Esophagus muscularis mucosa (tissue), 4 donors: ENCODE results near the gene TENM4. TPM values are rescaled to one million over a fixed set of nuclear protein-coding genes. Genes with fewer than 3 reads are reported as not detected.
A peak's percentile ranks its signal among the peaks of the same experiment; 100 is the strongest.

ENCODE experiments used
- DNase-seq: peaks from one replicate; pipeline ENCODE4 v3.0.0-alpha.2; 2017; ENCODE audit errors: extremely low spot score
- H3K27ac ChIP-seq, 4 donors: fragments of 200-600 bp; sonication (generic); replicated peaks in 1 of 4; 1 replicate in 3 of 4; 2 replicates in 1 of 4; pipeline ENCODE4 v1.5.1; 2016 to 2019; ENCODE audit warnings: mild to moderate bottlenecking in 1 of 4
- H3K27me3 ChIP-seq, 4 donors: fragments of 200-600 bp; sonication (generic); one replicate each; pipeline versions ENCODE4 v1.5.1 to v1.6.0; 2016 to 2019
- H3K36me3 ChIP-seq, 4 donors: fragments of 200-600 bp; sonication (generic); one replicate each; pipeline ENCODE4 v1.5.1; 2016 to 2019
- H3K4me1 ChIP-seq, 4 donors: fragments of 200-600 bp; sonication (generic); one replicate each; pipeline ENCODE4 v1.5.1; 2016 to 2019
- H3K4me3 ChIP-seq, 4 donors: fragments of 200-600 bp; sonication (generic); 1 replicate in 2 of 4; 2 replicates in 2 of 4; pipeline ENCODE4 v1.5.1; 2016 to 2019; ENCODE audit warnings: mild to moderate bottlenecking in 4 of 4, moderate library complexity in 1 of 4
- H3K9me3 ChIP-seq, 4 donors: fragments of 200-600 bp; sonication (generic); 1 replicate in 3 of 4; 2 replicates in 1 of 4; pipeline ENCODE4 v1.5.1; 2016 to 2019
- EP300 ChIP-seq: sonication (generic); formaldehyde crosslinking; IDR thresholded peaks from one replicate; pipeline ENCODE4 v1.6.1; 2017; ENCODE audit warnings: antibody characterized with exemption
- POLR2A ChIP-seq: fragments of 450-650 bp; IDR thresholded peaks from one replicate; pipeline ENCODE4 v1.6.1; 2017; ENCODE audit warnings: antibody characterized with exemption, moderate library complexity, mild to moderate bottlenecking, low read depth
- POLR2AphosphoS5 ChIP-seq, 2 donors: sonication (generic); formaldehyde crosslinking; IDR thresholded peaks; one replicate each; pipeline ENCODE4 v1.6.1; 2017; ENCODE audit warnings: antibody characterized with exemption in 2 of 2
- WGBS: methylation state at CpG from one replicate; pipeline ENCODE4 v1.1.5; 2018; 5-methylcytosine and 5-hydroxymethylcytosine counted together
- intact Hi-C: fragments of 100-400 bp; cut with DNase I; formaldehyde crosslinking; loops from one replicate; pipeline ENCODE4 v1.15.1; 2023
- total RNA-seq, 4 donors: library from RNA; depleted of rRNA; stranded (reverse); fragments of >200 nt; gene quantifications; one replicate each; pipeline versions ENCODE4 v1.1.0 to v1.2.1, GENCODE V29; 2016
- TF ChIP-seq, protein P1 (sequence below), 3 experiments: fragments of 200-600 bp in 2 of 3; fragments of 450-650 bp in 1 of 3; sonication (generic) in 2 of 3; IDR thresholded peaks; one replicate each; pipeline ENCODE4 v1.5.1; 2017 to 2019; ENCODE audit warnings: antibody characterized with exemption in 3 of 3, mild to moderate bottlenecking in 2 of 3, moderate library complexity in 1 of 3

Gene TENM4
- total RNA-seq, 4 donors from 2014 or later, result 4.1 to 9.6 (median 8.0) TPM

DNA sequence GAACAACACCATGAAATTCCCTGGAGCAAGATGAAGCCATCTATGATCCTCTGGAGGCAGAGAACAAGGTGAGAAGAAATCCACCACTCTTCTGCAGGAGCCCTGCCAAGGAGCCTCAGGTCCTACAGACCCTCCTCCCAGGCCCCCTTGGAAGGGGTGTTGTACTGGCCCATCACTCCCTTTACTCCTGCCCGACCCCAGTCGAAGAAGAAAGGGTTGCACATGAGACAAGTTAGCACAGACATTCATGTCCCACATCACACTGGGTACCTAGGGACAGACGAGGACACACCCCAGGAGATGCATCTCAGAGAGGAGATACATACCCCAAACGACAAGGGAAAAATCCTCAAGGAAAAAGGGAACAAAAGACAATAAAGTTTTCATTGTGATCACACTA lies 783.4 kb downstream of the TENM4 start:
- WGBS, result 96% methylated on average over 4 of the region's 4 CpGs

DNA sequence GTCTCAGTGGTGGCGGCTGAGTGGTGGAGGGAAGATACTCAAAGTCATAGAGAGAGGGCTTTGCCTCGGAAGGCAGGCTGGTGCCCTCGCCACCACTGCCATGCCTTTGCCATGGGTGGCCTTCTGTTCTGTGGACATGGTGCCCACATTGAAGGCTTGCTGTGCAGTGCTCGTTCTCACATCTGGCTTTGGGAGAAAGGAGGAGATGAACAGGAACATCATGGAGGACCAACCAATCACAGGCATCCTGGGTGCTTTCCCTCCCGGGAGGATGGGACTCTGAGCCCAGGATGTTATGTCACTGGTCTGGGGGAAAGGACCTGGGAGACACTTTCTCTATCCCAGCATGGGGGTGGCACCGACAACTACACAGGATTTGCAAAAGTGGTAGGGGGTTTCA lies 783.8 kb downstream of the TENM4 start:
- WGBS, result 100% methylated on average over 2 of the region's 6 CpGs
- intact Hi-C loops, result no loop called here

More for the DNA sequence above, 783.4 kb downstream of the TENM4 start:
- Histone ChIP-seq H3K27me3 (no peaks in the 10 kb centered on the region), H3K4me1 (no peaks in the 10 kb centered on the region), H3K9me3 (no peaks in the 10 kb centered on the region), H3K36me3 (peaks cover 0 to 10% (median 3%) of the 10 kb centered on the region in 4 donors), H3K27ac (no peak overlapping the region), H3K4me3 (no peak overlapping the region)
- intact Hi-C loops, result no loop called here
- DNase-seq, result no peak
- TF ChIP-seq POLR2AphosphoS5 (IDR thresholded peaks at IDR 0.05), result no peak
- TF ChIP-seq POLR2A, result no peak
- TF ChIP-seq, protein P1, sequence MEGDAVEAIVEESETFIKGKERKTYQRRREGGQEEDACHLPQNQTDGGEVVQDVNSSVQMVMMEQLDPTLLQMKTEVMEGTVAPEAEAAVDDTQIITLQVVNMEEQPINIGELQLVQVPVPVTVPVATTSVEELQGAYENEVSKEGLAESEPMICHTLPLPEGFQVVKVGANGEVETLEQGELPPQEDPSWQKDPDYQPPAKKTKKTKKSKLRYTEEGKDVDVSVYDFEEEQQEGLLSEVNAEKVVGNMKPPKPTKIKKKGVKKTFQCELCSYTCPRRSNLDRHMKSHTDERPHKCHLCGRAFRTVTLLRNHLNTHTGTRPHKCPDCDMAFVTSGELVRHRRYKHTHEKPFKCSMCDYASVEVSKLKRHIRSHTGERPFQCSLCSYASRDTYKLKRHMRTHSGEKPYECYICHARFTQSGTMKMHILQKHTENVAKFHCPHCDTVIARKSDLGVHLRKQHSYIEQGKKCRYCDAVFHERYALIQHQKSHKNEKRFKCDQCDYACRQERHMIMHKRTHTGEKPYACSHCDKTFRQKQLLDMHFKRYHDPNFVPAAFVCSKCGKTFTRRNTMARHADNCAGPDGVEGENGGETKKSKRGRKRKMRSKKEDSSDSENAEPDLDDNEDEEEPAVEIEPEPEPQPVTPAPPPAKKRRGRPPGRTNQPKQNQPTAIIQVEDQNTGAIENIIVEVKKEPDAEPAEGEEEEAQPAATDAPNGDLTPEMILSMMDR (IDR thresholded peaks at IDR 0.05), result no peak
- no peak for TF ChIP-seq EP300

DNA sequence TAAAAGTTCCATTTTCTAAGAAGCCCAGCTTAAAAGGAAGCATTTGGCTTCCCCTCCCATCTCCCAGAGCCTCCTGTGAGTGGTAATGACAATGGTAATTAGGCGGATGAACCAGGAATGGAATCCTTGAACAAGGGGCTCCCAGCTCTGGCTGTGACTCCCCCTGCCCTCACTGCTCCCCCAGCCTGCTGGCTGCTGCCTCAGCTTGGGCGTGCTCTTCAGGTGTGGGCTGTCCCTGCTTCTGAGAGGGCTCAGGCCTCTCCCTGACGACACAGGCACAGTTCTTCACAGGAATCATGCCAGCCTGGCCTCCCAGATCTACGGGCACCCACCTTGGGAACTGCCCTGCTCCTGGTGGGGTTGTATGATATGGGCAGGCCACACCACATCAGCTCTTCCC lies 784.5 kb downstream of the TENM4 start:
- intact Hi-C loops, result no loop called here
- 90% methylated on average over 4 of the region's 4 CpGs for WGBS
- Histone ChIP-seq H3K27ac (no peak overlapping the region), H3K27me3 (no peaks in the 10 kb centered on the region), H3K4me3 (no peak overlapping the region), H3K9me3 (no peaks in the 10 kb centered on the region), H3K36me3 (peaks cover 0 to 10% (median 3%) of the 10 kb centered on the region in 4 donors), H3K4me1 (no peaks in the 10 kb centered on the region)
- peak; percentile 83 for DNase-seq
- TF ChIP-seq, protein P1 (IDR thresholded peaks at IDR 0.05), result no peak
- no peak for TF ChIP-seq POLR2A
- TF ChIP-seq POLR2AphosphoS5 (IDR thresholded peaks at IDR 0.05), result no peak
- no peak for TF ChIP-seq EP300

More for the DNA sequence above, 783.8 kb downstream of the TENM4 start:
- DNase-seq, result peak; percentile 89
- H3K9me3 ChIP-seq, result no peaks in the 10 kb centered on the region
- H3K27me3 ChIP-seq, result no peaks in the 10 kb centered on the region
- H3K4me1 ChIP-seq, result no peaks in the 10 kb centered on the region
- H3K27ac ChIP-seq, result no peak overlapping the region
- TF ChIP-seq POLR2AphosphoS5 (IDR thresholded peaks at IDR 0.05) (no peak), EP300 (no peak), POLR2A (no peak)
- TF ChIP-seq, protein P1 (IDR thresholded peaks at IDR 0.05), result no peak
- no peak overlapping the region for H3K4me3 ChIP-seq
- H3K36me3 ChIP-seq, result peaks cover 0 to 10% (median 3%) of the 10 kb centered on the region in 4 donors

DNA sequence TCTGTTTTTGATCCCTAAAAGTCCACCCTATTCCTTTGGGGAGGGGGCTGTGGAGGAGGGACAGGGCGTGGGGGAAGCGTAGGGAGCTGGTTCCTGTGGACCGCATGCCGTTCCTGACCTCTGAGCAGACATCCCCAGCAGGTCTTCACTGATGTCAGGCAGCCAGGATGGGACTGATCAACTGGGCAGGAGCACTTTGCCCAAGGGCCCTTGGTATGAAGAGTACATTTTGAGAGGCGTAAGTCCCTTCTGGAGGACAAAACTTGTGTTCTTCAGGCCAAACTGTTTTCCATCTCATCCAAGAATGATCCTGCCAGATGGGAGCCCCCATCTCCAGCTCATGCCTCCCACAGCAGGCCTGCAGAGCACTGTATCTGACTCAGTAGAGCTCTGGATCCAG lies 785.3 kb downstream of the TENM4 start:
- peaks cover 0 to 7% (median 0%) of the 10 kb centered on the region in 4 donors for H3K36me3 ChIP-seq
- DNase-seq, result no peak
- no peak overlapping the region for H3K4me3 ChIP-seq
- WGBS, result 97% methylated on average over 5 of the region's 5 CpGs
- no peaks in the 10 kb centered on the region for H3K27me3 ChIP-seq
- H3K4me1 ChIP-seq, result no peaks in the 10 kb centered on the region
- intact Hi-C loops, result no loop called here
- TF ChIP-seq, protein P1 (IDR thresholded peaks at IDR 0.05), result no peak
- no peak for TF ChIP-seq POLR2AphosphoS5 (IDR thresholded peaks at IDR 0.05)
- no peak for TF ChIP-seq POLR2A
- no peak for TF ChIP-seq EP300
- H3K27ac ChIP-seq, result no peak overlapping the region
- no peaks in the 10 kb centered on the region for H3K9me3 ChIP-seq

DNA sequence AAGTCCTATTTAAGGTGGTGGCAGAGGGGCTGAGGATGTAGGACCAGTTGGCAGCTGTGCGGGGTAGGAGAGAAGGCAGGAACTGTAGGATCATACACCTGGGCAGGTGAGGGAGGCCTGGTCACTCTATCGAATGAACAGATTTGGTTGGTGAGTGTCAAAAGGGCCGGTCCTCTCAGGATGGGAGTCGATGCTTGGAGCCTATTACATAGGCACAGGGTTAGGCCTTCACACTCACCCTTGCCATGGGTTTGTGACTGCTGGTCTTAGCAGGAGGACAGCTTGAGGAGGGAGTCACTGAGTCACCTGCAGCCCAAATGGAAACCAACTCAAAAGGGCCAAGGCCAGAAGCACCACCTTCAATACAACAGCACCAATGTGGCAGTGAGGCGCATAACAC lies 786.0 kb downstream of the TENM4 start:
- intact Hi-C loops, result no loop called here
- H3K36me3 ChIP-seq, result peaks cover 0 to 6% (median 0%) of the 10 kb centered on the region in 4 donors
- TF ChIP-seq POLR2A, result no peak
- TF ChIP-seq POLR2AphosphoS5 (IDR thresholded peaks at IDR 0.05), result no peak
- TF ChIP-seq EP300, result no peak
- TF ChIP-seq, protein P1 (IDR thresholded peaks at IDR 0.05), result no peak
- no peak overlapping the region for H3K27ac ChIP-seq
- no peaks in the 10 kb centered on the region for H3K4me1 ChIP-seq
- no peaks in the 10 kb centered on the region for H3K27me3 ChIP-seq
- peak; percentile 60 for DNase-seq
- WGBS, result 98% methylated on average over 5 of the region's 5 CpGs
- no peaks in the 10 kb centered on the region for H3K9me3 ChIP-seq
- H3K4me3 ChIP-seq, result no peak overlapping the region
